Activated T-cell treated with anti-CD3 and anti-CD28 coated beads for 48 hours (primary cell): ENCODE results near the gene SPCS3.
"Not testable (repeated sequence)": the region's sequence is repeated elsewhere in the genome, so short reads cannot be mapped to it uniquely, and the experiment has no call there.

ENCODE experiments used
- DNase-seq: peaks from one replicate; pipeline ENCODE4 v3.0.0-alpha.2; 2020; ENCODE audit warnings: low read depth

The SPCS3 gene

GRCh38 chr4:176319704-176320339 is at the start of gene SPCS3:
Gene SPCS3, plus strand, starts transcription at chr4:176319966. Its CDS starts 111 bp downstream, at chr4:176320077.
- peak; percentile 94 for DNase-seq

DNA sequence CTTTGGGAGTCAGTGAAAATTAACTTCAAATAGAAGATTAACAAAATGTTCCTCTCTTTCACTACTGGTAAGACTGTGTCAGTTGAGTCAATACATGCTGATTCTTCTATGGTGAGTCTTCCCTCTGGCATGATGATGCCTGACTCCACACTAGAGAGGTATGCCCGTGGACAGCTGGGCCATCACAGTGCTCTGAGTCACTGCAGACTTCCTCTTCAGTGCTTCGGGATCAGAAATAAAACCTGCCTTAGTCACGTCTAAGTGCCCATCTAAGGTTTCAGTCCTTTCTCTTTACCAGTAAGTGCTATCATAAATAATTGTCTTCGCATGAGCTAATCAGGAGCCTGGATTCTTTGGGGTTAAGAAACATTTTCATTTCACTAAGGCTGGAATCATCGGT is 49.1 kb upstream of the SPCS3 start:
- no peak for DNase-seq

DNA sequence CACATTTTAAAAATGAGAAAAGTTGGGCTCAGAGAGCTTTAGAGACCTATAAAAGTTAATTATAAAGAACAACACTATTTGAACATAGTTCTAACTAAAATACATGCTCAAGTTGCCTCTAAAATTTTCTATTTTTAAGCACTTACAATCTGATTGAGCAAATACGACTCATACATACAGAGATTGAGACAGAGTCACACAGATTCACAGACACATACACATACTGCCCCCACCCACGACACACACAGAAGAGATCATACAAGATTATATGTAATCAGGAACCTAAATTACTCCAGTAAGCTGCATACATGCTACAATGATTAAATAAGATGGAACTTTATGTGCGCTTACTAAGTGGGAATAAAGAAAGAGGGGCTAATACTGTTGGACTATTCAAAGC is 48.0 kb upstream of the SPCS3 start:
- no peak for DNase-seq

DNA sequence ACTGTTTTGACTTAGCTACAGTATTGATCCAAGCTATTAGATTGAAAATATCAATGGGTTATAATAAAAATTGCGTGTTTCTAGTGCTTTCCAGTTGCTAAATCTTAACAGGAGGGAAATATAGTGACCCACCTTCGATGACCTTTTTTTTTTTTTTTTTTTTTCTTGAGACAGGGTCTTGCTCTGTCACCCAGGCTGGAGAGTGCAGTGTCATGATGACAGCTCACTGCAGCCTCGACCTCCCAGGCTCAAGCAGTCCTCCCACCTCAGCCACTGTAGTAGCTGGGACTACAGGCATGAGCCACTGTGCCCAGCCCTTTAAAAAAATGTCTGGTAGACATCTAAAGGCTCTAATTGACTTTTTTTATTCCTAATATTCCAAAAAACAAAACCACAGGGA is 47.0 kb upstream of the SPCS3 start:
- no peak for DNase-seq

DNA sequence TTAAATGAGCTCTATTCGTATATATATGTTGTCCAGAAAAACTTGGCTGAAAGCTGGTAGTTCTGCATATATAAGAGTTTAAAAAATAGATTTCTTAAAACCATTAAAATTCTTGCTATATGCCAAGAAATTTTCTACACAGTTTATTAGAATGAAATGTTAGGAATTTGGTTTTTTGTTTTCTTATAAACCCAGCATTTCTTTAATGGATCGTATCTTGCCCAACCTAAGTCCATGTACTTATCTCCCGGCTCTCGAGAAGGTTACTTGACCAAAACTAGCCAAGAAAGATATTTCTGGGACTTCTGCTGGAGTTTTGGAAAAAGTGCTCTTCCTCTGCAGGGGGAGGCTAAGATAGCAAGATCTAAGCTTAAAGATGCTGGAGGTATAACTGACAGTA is 46.0 kb upstream of the SPCS3 start:
- DNase-seq, result no peak

GRCh38 chr4:176274441-176274840 is 45.3 kb upstream of the SPCS3 start:
- no peak for DNase-seq

DNA sequence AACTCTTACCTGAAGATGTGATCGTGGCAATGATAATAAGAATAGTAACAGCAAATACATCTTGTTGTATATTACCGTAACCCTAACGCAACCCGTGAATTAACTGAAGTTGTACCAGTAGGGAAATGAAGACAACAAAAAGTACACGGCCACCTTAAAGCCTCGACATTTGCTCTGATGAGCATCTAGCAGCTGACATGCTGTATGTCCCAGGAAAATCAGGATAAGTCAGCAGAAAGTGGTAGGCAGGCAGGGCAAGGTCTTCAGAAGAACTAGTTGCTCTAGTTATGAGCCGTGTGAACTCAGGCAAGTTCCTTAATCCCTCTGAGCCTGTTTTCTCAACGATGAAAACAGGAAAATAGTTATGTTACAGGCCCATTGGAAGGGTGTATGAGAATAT is 43.1 kb upstream of the SPCS3 start:
- DNase-seq, result no peak

DNA sequence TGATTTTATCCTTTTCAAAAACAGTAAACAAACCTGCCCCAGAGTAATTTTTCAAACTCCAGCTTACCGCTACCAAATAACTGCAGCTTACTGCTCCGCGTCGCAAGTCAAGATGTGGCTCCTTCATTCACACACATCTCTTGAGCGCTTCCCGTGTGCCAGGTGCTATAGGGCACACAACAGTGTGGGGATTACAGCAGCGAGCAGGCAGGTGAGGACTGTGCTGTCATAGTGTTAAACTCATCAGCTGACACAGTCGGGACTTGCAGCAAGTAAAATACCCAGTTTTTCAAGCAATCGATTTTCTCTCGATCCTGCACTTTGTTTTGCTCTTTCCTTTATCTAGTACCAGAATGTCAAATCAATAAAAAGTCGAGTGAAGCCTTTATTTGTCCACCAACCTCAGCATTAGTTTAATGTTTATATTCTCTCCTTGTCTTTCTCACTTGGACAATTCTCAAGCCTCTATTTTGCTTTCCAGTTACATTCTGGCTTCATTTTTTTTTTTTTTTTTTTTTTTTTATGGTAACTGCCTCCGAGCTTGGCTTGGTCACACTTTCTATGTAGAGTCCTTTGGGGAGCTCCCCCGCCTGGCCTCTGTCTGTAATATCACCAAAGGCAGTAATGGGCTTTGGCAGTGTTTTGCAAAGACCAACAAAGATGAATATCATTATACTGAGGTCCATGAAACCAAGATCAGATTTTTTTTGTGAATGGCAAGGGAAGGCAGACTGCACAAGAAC is 42.4 kb upstream of the SPCS3 start:
- DNase-seq, result no peak

DNA sequence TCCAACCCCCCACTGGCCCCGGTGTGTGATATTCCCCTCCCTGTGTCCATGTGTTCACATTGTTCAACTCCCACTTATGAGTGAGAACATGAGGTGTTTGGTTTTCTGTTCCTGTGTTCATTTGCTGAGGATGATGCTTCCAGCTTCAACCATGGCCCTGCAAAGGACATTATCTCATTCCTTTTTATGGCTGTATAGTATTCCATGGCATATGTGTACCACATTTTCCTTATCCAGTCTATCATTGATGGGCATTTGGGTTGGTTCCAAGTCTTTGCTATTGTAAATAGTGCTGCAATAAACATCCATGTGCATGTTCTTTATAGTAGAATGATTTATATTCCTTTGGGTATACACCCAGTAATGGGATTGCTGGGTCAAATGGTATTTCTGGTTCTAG is 40.2 kb upstream of the SPCS3 start:
- not testable (repeated sequence) for DNase-seq

- no peak for DNase-seq
Observed at GRCh38 chr4:176286728-176287127, 33.0 kb upstream of the SPCS3 start.

DNA sequence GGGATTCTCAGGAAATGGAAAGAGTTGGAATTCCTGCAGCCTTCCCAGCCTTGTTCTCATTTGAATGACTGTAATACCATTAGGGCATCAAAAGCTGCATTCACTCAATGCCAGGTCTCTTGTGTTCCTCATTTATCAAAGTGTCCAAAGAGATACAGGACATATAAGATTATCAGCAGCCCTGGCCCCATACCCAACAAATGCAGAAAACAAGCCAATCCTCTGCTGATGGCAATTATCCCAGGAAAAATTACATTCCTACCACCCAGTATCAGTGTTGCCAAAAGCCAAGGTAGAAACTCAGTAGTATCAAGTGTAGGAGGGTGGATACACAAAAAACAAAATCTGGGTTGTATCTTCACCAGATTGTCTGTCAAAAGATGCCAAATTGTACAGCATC is 32.2 kb upstream of the SPCS3 start:
- DNase-seq, result no peak

DNA sequence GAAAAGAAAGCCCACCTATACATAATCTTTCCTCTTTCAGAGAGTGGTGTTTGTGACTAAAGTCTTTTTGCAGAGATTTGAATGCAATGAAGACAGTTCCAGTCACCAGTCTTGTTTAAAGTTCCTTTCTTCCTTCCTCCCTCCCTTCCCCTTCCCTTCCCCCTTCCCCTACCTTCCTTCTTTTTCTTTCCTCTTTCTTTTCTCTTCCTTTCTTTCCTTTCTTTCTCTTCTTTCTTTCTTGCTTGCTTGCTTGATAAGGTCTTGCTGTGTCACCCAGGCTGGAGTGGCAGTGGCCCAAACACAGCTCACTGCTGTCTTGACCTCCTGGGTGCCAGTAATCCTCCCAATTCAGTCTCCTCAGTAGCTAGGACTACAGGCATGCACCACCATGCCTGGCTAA is 31.7 kb upstream of the SPCS3 start:
- DNase-seq, result no peak

DNA sequence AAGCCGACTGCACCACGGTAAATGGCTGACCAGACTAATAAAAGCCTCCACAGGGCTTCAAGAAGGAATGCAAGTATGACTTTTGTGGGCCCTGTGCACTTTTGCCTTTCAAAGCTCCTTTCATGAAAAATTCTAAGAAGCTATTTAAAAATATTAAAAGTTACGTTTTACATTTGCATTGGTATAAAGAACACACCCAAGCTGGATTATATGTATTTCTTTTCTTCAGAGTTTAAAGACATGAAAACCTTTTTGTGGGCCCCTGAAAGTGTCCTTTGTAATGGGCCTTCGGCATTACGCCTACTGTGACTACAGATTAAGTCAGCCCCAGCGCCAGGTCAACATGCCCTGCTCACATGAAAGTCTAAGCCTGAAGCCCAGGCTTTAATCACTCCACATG is 30.2 kb upstream of the SPCS3 start:
- no peak for DNase-seq

GRCh38 chr4:176290520-176290919 is 29.2 kb upstream of the SPCS3 start:
- DNase-seq, result no peak

- no peak for DNase-seq
Observed at GRCh38 chr4:176291748-176292147, 28.0 kb upstream of the SPCS3 start.

DNA sequence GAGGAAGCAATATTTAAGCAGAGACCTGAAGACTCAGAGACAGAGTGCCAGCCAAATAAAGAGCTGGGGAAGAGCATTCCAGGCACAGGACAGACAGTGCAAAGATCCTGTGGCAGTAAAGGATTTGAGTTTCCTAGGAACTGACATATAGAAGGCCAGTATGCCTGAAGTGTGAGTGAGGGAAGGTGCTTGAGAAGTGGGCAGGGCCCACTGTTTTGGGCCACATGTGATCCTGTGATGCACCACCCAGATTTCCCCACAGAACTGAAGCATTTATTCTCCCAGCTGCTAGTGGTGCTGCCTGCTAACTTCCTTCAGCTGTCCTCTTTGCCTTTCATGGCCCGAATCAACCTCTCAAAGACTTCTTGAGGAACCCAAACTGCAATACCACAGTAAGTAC is 26.8 kb upstream of the SPCS3 start:
- DNase-seq, result no peak

DNA sequence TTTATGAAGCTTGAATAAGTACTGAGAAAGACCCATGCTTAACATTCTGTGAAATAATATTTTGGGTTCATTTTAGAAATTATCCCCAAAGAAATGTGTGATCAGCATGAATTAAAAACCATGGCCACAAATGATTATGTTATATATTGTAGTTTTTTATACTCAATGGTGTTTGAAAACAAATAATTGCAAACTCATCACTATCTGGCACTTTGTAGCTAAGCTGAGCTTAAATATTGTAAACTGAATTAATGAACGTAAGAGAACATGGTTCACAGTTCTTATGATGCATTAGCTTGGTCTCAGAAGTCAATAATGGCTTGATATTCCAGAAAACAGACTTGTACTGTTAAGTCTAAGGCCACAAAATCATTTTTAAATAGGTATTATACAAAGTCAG is 26.1 kb upstream of the SPCS3 start:
- DNase-seq, result no peak

DNA sequence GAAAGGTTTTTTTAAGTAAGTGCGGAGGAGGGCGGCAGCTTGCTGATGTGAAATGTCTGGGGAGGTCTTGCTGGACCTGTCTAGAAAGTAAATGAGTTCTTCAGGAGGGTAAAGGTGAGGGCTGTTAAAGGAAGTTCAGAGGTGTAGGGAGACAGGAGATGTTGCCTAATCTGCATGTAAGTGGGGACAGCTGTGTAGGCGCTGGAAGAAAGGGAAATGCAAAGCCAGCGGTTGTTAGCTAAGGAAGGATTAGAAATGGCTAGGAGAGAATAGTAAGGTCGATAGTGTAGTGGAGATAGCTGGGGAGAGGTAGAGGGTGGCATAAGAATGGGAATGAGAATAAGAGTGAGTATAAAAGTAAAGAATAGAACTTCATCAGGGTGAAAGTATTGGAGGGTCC is 23.9 kb upstream of the SPCS3 start:
- not testable (repeated sequence) for DNase-seq

- DNase-seq, result no peak
Observed at GRCh38 chr4:176298664-176299063, 21.1 kb upstream of the SPCS3 start.

- no peak for DNase-seq
Observed at GRCh38 chr4:176300036-176300435, 19.7 kb upstream of the SPCS3 start.

DNA sequence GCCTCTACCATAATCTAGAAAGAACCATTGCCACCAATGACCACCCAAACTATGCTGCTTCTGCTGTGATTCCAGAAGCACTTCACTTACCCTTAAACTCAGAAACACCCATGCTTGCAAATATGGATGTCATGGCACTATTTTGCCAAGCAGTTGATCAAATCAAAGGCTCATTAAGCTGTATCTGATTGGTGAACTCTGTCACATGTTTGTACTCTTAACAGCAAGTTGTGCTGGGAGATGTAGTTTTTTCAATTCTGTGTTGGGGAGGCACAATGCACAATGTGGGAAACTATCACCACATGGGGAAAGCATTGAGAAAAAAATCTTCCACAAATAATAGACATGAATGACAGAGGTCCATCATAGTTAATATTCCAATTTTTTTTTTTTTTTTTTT is 19.2 kb upstream of the SPCS3 start:
- DNase-seq, result no peak

- DNase-seq, result no peak
Observed at GRCh38 chr4:176302283-176303275, 17.2 kb upstream of the SPCS3 start.

- DNase-seq, result no peak
Observed at GRCh38 chr4:176303938-176304337, 15.8 kb upstream of the SPCS3 start.
